A673 (cell line): ENCODE measurements around the gene SPP2.

ENCODE experiments used
- EZH2 ChIP-seq: fragments of 200-600 bp; sonication (generic); IDR thresholded peaks from 2 replicates; pipeline ENCODE4 v1.6.1; 2017; ENCODE audit warnings: borderline replicate concordance, low read depth, mild to moderate bottlenecking, mixed read lengths, antibody characterized with exemption, low read length; ENCODE audit not compliant: poor library complexity, severe bottlenecking
- TF ChIP-seq, protein P1 (sequence below): fragments of 300-800, 200-600 bp; sonication (generic); conservative IDR thresholded peaks from 2 replicates; pipeline ENCODE4 v1.5.1; 2017; ENCODE audit warnings: low read depth, mild to moderate bottlenecking, antibody characterized with exemption, low read length, moderate library complexity, mixed read lengths

- TF ChIP-seq, protein P1, sequence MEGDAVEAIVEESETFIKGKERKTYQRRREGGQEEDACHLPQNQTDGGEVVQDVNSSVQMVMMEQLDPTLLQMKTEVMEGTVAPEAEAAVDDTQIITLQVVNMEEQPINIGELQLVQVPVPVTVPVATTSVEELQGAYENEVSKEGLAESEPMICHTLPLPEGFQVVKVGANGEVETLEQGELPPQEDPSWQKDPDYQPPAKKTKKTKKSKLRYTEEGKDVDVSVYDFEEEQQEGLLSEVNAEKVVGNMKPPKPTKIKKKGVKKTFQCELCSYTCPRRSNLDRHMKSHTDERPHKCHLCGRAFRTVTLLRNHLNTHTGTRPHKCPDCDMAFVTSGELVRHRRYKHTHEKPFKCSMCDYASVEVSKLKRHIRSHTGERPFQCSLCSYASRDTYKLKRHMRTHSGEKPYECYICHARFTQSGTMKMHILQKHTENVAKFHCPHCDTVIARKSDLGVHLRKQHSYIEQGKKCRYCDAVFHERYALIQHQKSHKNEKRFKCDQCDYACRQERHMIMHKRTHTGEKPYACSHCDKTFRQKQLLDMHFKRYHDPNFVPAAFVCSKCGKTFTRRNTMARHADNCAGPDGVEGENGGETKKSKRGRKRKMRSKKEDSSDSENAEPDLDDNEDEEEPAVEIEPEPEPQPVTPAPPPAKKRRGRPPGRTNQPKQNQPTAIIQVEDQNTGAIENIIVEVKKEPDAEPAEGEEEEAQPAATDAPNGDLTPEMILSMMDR: no peak
- TF ChIP-seq EZH2: no peak
Observed at GRCh38 chr2:234015861-234016260, 34.6 kb upstream of the SPP2 start.
